ENCODE results near the gene TMEM187.
A peak's percentile ranks its signal among the peaks of the same experiment; 100 is the strongest.

Gene TMEM187, protein sequence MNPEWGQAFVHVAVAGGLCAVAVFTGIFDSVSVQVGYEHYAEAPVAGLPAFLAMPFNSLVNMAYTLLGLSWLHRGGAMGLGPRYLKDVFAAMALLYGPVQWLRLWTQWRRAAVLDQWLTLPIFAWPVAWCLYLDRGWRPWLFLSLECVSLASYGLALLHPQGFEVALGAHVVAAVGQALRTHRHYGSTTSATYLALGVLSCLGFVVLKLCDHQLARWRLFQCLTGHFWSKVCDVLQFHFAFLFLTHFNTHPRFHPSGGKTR

DNA sequence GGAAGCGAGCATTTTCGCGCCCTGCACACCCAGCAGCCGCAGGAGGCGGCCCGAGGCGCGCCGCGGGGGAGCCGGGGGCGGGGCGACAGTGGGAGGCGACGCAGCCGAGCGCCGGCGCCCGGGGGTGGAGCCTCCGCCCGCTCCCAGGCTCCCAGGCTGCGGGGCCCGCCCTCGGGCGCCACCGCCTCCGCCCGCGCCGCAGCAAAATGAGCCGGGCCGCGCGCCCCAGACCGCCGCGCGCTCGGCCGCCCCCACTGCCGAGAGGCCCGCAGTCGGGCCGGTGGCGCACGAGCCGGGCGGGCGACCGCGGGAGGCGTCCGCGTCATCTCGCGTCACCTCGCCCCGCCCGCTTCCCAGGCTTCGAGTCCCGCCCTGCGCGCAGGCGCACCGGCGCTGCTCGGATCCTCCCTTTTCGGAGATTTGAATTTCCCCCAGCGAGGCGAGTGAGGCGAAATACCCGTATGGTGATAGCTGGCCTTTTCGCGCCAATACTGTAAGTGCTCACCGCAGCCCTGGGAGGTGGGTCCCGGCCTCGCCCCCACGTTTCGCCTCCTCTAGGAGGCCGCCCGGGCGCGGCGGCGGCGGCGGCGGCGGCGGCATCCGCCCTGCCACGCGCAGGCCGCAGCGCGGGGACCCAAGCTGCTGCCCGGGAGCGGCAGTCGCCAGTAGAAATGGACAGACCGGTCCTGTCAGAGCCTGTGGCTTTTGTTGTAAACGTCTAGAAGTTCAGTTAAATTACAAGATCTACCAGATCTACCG lies at the start of gene TMEM187:
Gene TMEM187 (plus strand): TSS at position 387 of the 759 bp plus-strand sequence. CDS start 9,309 bp downstream, outside the sequence.
- Histone ChIP-seq H3K9me3 (ENCODE audit: control insufficient read depth in 2 of 2, low read length in 2 of 2) (no peaks in the 10 kb centered on the region), H3K36me3 (ENCODE audit: control insufficient read depth in 2 of 2, insufficient read depth in 2 of 2, low read length in 2 of 2) (no peaks in the 10 kb centered on the region), H3K27me3 (ENCODE audit: control insufficient read depth in 1 of 2, insufficient read depth in 2 of 2, low read length in 2 of 2) (peaks cover 0 to 7% of the 10 kb centered on the region in 2 donors), H3K4me3 (ENCODE audit: low read length in 2 of 2) (peak within 1 kb of the TSS; percentile 70 to 96), H3K27ac (ENCODE audit: low read length) (peak within 1 kb of the TSS; percentile 99), H3K9ac (ENCODE audit: low read length in 2 of 2) (peak within 1 kb of the TSS; percentile 96 to 97), H3K4me1 (ENCODE audit: control insufficient read depth, insufficient read depth, low read length) (peaks cover 39% of the 10 kb centered on the region)

DNA sequence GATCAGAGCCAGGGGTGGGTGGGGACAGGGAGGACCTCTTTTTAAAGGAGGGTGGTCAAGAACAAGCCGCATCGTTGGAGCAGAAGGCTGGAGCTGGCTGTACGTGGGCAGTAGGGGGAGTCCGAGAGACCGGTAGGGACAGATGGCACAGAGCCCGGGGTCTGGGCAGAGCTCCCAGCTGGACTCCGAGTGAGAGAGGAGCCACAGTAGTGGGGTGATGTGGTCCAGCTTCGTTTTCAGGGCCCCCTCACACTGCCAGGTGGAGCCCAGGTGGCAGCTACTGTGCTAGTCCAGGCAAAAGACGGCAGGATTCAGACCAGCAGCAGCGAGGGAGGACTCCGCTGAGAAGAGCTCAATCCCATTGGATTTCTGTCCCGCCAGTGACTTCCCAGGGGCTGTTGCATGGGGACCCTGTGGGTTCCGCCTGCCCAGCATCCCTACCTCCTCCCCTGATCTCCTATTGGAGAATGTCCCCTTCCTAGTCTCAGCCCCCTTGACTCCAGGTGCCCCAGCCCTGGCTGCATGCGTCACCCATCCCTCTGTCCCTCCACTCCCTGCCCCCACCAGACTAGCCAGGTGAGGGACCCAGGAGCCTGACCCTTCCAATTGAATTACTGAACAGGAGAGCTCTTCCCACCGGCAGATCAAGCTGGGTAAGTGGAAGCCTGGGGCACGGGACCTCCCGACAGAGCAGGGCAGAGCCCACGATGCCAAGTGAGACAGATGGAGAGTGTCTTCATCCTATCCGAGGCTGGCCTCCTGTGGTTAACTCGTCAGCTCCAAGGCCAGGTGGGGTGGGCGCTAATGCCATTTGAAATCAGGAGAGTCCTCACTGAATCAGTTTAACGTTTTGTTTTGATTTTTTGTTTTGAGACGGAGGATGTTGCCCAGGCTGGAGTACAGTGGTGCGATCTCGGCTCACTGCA lies 49.4 kb upstream of the TMEM187 start:
- Histone ChIP-seq H3K4me1 (ENCODE audit: control insufficient read depth, insufficient read depth, low read length) (peaks cover 49% of the 10 kb centered on the region), H3K27me3 (ENCODE audit: control insufficient read depth in 1 of 2, insufficient read depth in 2 of 2, low read length in 2 of 2) (peaks cover 0 to 8% of the 10 kb centered on the region in 2 donors), H3K36me3 (ENCODE audit: control insufficient read depth in 2 of 2, insufficient read depth in 2 of 2, low read length in 2 of 2) (no peaks in the 10 kb centered on the region), H3K27ac (ENCODE audit: low read length) (no peak overlapping the region), H3K9me3 (ENCODE audit: control insufficient read depth in 2 of 2, low read length in 2 of 2) (no peaks in the 10 kb centered on the region), H3K9ac (ENCODE audit: low read length in 2 of 2) (no peak overlapping the region), H3K4me3 (ENCODE audit: low read length in 2 of 2) (no peak overlapping the region)

GRCh38 chrX:153924149-153924861 lies 48.2 kb upstream of the TMEM187 start:
- H3K27ac ChIP-seq (ENCODE audit: low read length) = no peak overlapping the region
- no peaks in the 10 kb centered on the region for H3K9me3 ChIP-seq (ENCODE audit: control insufficient read depth in 2 of 2, low read length in 2 of 2)
- H3K4me1 ChIP-seq (ENCODE audit: control insufficient read depth, insufficient read depth, low read length) = peaks cover 53% of the 10 kb centered on the region
- peaks cover 0 to 8% of the 10 kb centered on the region in 2 donors for H3K27me3 ChIP-seq (ENCODE audit: control insufficient read depth in 1 of 2, insufficient read depth in 2 of 2, low read length in 2 of 2)
- no peak overlapping the region for H3K9ac ChIP-seq (ENCODE audit: low read length in 2 of 2)
- H3K4me3 ChIP-seq (ENCODE audit: low read length in 2 of 2) = no peak overlapping the region
- H3K36me3 ChIP-seq (ENCODE audit: control insufficient read depth in 2 of 2, insufficient read depth in 2 of 2, low read length in 2 of 2) = peaks cover 0 to under 1% of the 10 kb centered on the region in 2 donors

GRCh38 chrX:153925387-153925738 lies 47.2 kb upstream of the TMEM187 start:
- H3K9ac ChIP-seq (ENCODE audit: low read length in 2 of 2) = no peak overlapping the region
- H3K27ac ChIP-seq (ENCODE audit: low read length) = peak overlapping the region; percentile 2
- peaks cover 0 to 3% of the 10 kb centered on the region in 2 donors for H3K36me3 ChIP-seq (ENCODE audit: control insufficient read depth in 2 of 2, insufficient read depth in 2 of 2, low read length in 2 of 2)
- peaks cover 59% of the 10 kb centered on the region for H3K4me1 ChIP-seq (ENCODE audit: control insufficient read depth, insufficient read depth, low read length)
- peaks cover 0 to 6% of the 10 kb centered on the region in 2 donors for H3K27me3 ChIP-seq (ENCODE audit: control insufficient read depth in 1 of 2, insufficient read depth in 2 of 2, low read length in 2 of 2)
- H3K4me3 ChIP-seq (ENCODE audit: low read length in 2 of 2) = peak overlapping the region in 1 of 2 donors; percentile 54
- H3K9me3 ChIP-seq (ENCODE audit: control insufficient read depth in 2 of 2, low read length in 2 of 2) = no peaks in the 10 kb centered on the region

DNA sequence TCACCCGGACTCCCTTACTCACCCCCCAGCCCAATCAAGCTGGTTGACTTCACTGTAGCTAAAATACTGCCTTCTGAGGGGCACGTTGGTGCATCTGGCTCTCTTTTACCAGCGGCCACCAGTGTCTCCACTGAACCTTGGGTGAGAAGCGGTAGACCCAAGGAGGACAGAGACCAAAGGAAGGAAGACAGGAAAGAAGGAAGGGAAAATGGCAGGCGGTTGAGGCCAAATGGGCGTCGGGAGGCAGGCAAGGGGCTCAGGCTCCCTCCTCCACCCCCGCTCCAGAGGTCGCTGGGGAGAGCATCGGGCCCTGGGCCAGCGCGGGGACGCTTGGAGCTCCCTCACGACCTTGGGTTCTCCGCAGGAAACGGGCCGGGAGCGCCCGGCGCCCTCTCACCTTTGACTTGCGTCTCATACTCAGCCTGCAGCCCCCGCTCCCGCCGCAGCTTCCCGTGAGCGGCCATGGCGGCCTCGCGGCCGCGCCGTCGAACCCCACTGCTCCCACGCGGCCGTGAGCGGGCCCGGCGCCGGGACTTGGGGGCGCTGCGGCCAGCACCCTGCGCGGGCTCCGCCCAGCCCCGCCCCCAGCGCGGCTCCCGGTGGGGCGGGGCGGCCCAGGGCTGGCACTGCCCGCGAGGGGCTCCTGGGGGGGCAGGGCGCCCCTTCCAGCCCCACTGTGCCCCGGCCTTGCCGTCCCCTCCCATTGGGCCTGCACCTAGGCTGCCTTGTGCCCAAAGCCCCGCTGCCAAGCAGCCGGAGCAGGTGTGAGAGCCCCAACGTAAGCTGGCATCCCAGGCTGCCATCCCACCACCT lies 46.6 kb upstream of the TMEM187 start, which contains the start of gene ARHGAP4:
Gene ARHGAP4 (minus strand): TSS at position 526 of the 813 bp plus-strand sequence. CDS start 62 bp downstream, at position 464.
- H3K9ac ChIP-seq (ENCODE audit: low read length in 2 of 2) = peak within 1 kb of the TSS; percentile 29 to 87

GRCh38 chrX:153926552-153926857 lies 46.0 kb upstream of the TMEM187 start:
- Histone ChIP-seq H3K9ac (ENCODE audit: low read length in 2 of 2) (peak overlapping the region in 1 of 2 donors; percentile 29), H3K27me3 (ENCODE audit: control insufficient read depth in 1 of 2, insufficient read depth in 2 of 2, low read length in 2 of 2) (peaks cover 0 to 7% of the 10 kb centered on the region in 2 donors), H3K27ac (ENCODE audit: low read length) (peak overlapping the region; percentile 95), H3K4me3 (ENCODE audit: low read length in 2 of 2) (peak overlapping the region in 1 of 2 donors; percentile 79), H3K4me1 (ENCODE audit: control insufficient read depth, insufficient read depth, low read length) (peaks cover 54% of the 10 kb centered on the region), H3K9me3 (ENCODE audit: control insufficient read depth in 2 of 2, low read length in 2 of 2) (no peaks in the 10 kb centered on the region), H3K36me3 (ENCODE audit: control insufficient read depth in 2 of 2, insufficient read depth in 2 of 2, low read length in 2 of 2) (peaks cover 4 to 8% of the 10 kb centered on the region in 2 donors)

More for the DNA sequence above, 46.6 kb upstream of the TMEM187 start, which contains the start of gene ARHGAP4:
- Histone ChIP-seq H3K4me3 (ENCODE audit: low read length in 2 of 2) (peak within 1 kb of the TSS in 1 of 2 donors; percentile 79), H3K27me3 (ENCODE audit: control insufficient read depth in 1 of 2, insufficient read depth in 2 of 2, low read length in 2 of 2) (peaks cover 0 to 6% of the 10 kb centered on the region in 2 donors), H3K36me3 (ENCODE audit: control insufficient read depth in 2 of 2, insufficient read depth in 2 of 2, low read length in 2 of 2) (peaks cover 0 to 3% of the 10 kb centered on the region in 2 donors), H3K4me1 (ENCODE audit: control insufficient read depth, insufficient read depth, low read length) (peaks cover 58% of the 10 kb centered on the region), H3K9me3 (ENCODE audit: control insufficient read depth in 2 of 2, low read length in 2 of 2) (no peaks in the 10 kb centered on the region), H3K27ac (ENCODE audit: low read length) (peak within 1 kb of the TSS; percentile 95)

GRCh38 chrX:153926858-153927671 lies 45.5 kb upstream of the TMEM187 start:
- Histone ChIP-seq H3K4me3 (ENCODE audit: low read length in 2 of 2) (peak overlapping the region; percentile 65 to 79), H3K9ac (ENCODE audit: low read length in 2 of 2) (peak overlapping the region; percentile 85 to 87), H3K27me3 (ENCODE audit: control insufficient read depth in 1 of 2, insufficient read depth in 2 of 2, low read length in 2 of 2) (peaks cover 0 to 8% of the 10 kb centered on the region in 2 donors), H3K9me3 (ENCODE audit: control insufficient read depth in 2 of 2, low read length in 2 of 2) (no peaks in the 10 kb centered on the region), H3K36me3 (ENCODE audit: control insufficient read depth in 2 of 2, insufficient read depth in 2 of 2, low read length in 2 of 2) (peaks cover 6 to 10% of the 10 kb centered on the region in 2 donors), H3K27ac (ENCODE audit: low read length) (peak overlapping the region; percentile 95), H3K4me1 (ENCODE audit: control insufficient read depth, insufficient read depth, low read length) (peaks cover 50% of the 10 kb centered on the region)

GRCh38 chrX:153927672-153927921 lies 45.0 kb upstream of the TMEM187 start:
- Histone ChIP-seq H3K9ac (ENCODE audit: low read length in 2 of 2) (peak overlapping the region; percentile 85 to 87), H3K4me3 (ENCODE audit: low read length in 2 of 2) (peak overlapping the region; percentile 65 to 79), H3K4me1 (ENCODE audit: control insufficient read depth, insufficient read depth, low read length) (peaks cover 48% of the 10 kb centered on the region), H3K27me3 (ENCODE audit: control insufficient read depth in 1 of 2, insufficient read depth in 2 of 2, low read length in 2 of 2) (peaks cover 0 to 8% of the 10 kb centered on the region in 2 donors), H3K27ac (ENCODE audit: low read length) (peak overlapping the region; percentile 95), H3K9me3 (ENCODE audit: control insufficient read depth in 2 of 2, low read length in 2 of 2) (no peaks in the 10 kb centered on the region), H3K36me3 (ENCODE audit: control insufficient read depth in 2 of 2, insufficient read depth in 2 of 2, low read length in 2 of 2) (peaks cover 10% of the 10 kb centered on the region in 2 donors)

Data from stomach smooth muscle (tissue), 2 donors.